Fibroblast of lung (primary cell): Measurements from ENCODE around the gene PAM.

Source experiments
- CTCF ChIP-seq, 2 donors: IDR thresholded peaks in 1 of 2; conservative IDR thresholded peaks in 1 of 2; 1 replicate in 1 of 2; 2 replicates in 1 of 2; pipeline ENCODE4 v1.5.1; 2011 to 2012; ENCODE audit warnings: low read length in 2 of 2, control low read depth in 1 of 2, inconsistent platforms in 1 of 2, low read depth in 1 of 2, mild to moderate bottlenecking in 1 of 2
- EZH2 ChIP-seq: IDR thresholded peaks from 2 replicates; pipeline ENCODE4 v1.5.1; 2012; ENCODE audit warnings: low read length, control low read depth, mild to moderate bottlenecking; ENCODE audit errors: missing control alignments

GRCh38 chr5:102931085-102931725, 176.1 kb downstream of the PAM start:
- TF ChIP-seq EZH2 (no peak), CTCF (conservative IDR thresholded peaks at IDR 0.05 in 1 of 2, IDR thresholded peaks at IDR 0.05 in 1 of 2; ENCODE audit: low read depth in 1 of 2, low read length in 2 of 2) (no peak)
